A172 (cell line): ENCODE data around the gene C16orf89. TPM values are rescaled to one million over a fixed set of nuclear protein-coding genes. Genes with fewer than 3 reads are reported as not detected.
"Not testable (repeated sequence)": the region's sequence is repeated elsewhere in the genome, so short reads cannot be mapped to it uniquely, and the experiment has no call there.

ENCODE experiments used
- DNase-seq: peaks from one replicate; pipeline ENCODE4 v3.0.0-alpha.2; 2015; ENCODE audit warnings: low spot score
- total RNA-seq: library from RNA; depleted of rRNA; stranded (reverse); fragments of >200 nt; shearing (Covaris generic); gene quantifications from 2 replicates; pipeline ENCODE4 v1.2.3, GENCODE V29; 2014; rRNA removed

C16orf89 gene, protein sequence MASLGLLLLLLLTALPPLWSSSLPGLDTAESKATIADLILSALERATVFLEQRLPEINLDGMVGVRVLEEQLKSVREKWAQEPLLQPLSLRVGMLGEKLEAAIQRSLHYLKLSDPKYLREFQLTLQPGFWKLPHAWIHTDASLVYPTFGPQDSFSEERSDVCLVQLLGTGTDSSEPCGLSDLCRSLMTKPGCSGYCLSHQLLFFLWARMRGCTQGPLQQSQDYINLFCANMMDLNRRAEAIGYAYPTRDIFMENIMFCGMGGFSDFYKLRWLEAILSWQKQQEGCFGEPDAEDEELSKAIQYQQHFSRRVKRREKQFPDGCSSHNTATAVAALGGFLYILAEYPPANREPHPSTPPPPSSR
- not detected in 2 replicates for total RNA-seq

DNA sequence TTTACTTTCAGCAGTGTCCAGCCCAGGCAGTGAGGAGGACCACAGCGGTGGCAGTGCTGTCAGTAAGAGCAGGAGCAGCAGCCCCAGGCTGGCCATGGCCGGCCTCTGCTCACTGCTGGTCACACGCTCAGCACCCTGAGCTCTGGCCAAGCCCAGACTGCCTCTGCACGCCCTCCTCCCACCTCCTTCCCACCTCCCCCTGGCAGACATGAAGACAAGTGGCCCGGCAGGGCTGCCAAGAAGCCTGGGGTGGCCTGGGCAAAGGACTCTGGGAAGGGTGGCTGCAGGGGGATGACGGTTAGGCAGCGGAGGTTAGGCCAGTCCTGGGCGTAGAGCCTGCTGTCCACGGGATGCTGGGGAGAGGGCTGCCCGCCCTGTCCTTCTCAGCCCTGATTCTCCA is at the start of gene C16orf89:
Gene C16orf89, minus strand, starts transcription at position 144 of the 400 bp plus-strand sequence. Its CDS starts 48 bp downstream, at position 96.
- DNase-seq, result no peak

DNA sequence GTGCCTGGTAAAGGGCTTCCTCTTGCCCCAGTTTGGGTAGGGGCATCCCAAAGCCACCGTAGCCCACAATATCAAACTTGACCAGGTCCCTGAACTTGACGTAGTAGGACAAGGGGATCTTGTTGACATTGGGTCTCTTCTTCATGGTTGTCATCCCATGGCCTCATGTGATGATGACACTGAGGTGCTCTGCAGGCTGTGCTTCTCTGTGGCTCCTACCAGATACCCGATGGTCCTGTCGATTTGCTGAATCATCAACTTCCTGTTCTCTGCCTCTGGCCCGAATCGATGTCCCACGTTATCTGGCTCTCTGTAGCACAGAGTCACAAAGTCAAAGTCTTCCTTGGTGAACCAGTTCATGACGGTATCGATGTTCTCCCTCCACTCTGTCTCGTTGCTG is 45.2 kb upstream of the C16orf89 start:
- not testable (repeated sequence) for DNase-seq

GRCh38 chr16:5108505-5109158 is 42.9 kb upstream of the C16orf89 start:
- no peak for DNase-seq

GRCh38 chr16:5105039-5105438 is 39.3 kb upstream of the C16orf89 start:
- DNase-seq, result not testable (repeated sequence)

DNA sequence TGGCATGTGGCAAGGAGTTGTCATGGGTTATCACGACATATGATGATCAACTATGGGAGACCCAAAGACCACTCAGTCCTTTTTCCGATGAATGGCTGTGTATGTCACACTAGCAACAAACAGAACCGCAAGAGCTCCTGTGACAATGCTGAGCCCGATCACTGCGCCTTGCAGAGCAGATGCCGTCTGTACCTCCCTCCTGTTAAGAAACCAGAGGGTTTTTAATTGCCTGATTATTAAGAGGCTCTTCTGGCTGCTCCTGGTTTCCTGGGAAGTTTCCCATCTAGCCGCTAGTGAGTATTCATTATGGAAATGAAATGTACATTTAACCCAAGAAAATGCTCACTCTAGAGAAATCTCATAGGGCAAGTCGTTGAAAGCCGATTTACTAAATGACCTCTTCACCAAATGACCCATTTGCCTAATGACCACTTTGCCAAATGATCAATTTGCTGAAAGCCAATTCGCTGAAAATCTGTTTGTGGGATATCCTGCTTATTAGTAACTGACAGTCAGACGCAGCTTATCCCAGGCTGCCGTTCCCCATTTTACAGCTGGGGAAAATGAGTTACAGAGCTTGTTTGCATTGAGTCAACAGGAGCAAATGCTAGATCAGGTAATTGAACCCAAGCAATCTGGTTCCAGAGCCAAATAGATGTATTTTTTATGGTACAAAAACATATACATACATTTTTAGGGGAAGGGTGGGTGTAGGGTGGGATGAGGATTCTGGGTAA is 37.7 kb upstream of the C16orf89 start:
- not testable (repeated sequence) for DNase-seq

DNA sequence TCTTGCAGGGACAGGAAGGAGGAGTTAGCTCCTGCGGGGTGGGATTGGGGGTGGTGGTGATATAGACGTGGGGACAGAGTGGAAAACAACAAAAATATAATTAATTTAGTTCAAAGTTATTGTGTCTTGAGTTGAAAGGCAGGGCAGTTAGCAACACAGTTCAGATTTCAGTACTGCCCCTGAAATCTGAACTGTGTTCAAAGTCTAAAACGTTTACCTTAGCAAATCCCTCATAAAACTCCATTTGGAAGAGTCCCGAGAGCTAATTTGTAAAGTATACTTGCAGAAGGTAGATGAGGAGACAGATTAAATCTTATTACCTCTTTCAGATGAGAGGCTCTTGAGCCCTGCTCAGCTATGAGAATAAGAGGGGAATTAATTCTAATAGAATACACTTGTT is 33.4 kb upstream of the C16orf89 start:
- not testable (repeated sequence) for DNase-seq

- peak; percentile 38 for DNase-seq
Measured at GRCh38 chr16:5098221-5099159, 32.7 kb upstream of the C16orf89 start.

DNA sequence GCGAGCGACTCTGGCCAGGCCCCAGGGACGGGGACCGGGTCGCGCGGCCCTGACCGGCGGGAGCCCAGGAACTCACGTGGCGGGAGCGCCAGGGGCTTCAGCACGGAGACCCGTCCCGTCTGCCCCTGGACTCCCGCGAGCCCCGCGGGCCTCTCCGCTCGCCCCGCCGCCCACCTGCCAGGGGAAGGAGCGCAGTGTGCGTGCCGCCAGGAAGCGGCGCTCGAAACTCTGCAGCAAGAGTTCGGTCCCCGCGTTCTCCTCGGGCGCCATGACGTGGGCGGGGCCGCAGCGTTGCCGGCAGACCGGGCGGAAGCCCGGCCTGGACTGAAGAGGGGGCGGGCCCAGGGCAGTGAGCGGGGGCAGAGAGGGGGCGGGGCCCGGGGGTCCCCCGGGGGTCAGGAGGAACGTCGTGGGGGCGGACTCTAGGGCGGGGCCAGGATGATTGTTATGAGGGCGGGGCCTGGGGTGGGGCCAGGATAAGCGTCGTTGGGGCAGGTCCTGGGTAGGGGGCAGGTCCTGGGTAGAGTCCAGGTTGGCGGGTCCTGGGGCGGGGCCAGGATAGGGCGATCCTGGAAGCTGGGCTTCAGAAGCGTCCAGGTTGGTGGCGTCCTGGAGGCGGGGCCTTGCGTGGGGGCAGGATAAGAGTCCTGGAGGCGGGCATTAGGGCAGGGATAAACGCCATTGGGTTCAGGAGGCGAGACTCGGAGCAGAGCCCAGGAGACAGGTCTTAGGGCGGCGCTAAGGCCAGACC is 31.9 kb upstream of the C16orf89 start, which contains the start of gene EEF2KMT:
Gene EEF2KMT, minus strand, starts transcription at position 326 of the 751 bp plus-strand sequence. Its CDS starts 56 bp downstream, at position 270.
- DNase-seq, result peak; percentile 99

GRCh38 chr16:5097061-5097469 is 31.3 kb upstream of the C16orf89 start:
- DNase-seq, result peak; percentile 7

DNA sequence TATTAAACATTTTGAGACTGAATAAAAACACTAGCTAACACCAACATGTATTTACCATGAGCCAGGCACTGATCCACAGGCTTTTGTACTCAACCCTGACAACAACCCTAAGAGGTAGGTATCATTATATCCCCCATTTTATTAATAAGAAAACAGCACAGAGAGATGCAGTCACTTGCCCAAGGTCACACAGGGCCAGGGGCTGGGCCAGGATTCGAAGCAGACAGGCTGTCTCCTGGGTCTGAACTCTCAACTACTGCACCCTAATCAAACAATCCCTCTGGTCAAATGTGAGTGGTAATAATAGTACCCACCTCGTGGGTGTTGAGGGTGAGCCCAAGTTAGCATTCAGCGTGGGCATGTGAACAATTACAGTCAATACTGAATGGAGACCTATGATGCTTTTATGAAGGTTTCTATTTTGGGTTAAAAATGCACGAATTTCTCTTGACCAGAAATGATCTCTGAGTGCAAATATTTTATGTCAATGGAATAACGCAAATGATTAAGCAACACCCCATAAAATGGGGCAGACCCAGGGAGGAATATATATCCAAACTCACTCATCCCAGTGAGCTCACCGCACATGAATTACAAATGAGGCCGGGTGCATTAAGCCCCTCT is 30.8 kb upstream of the C16orf89 start:
- not testable (repeated sequence) for DNase-seq

- not testable (repeated sequence) for DNase-seq
Measured at GRCh38 chr16:5095145-5095830, 29.5 kb upstream of the C16orf89 start.

- DNase-seq, result not testable (repeated sequence)
Measured at GRCh38 chr16:5093746-5094145, 28.0 kb upstream of the C16orf89 start.

- not testable (repeated sequence) for DNase-seq
Measured at GRCh38 chr16:5093081-5093480, 27.3 kb upstream of the C16orf89 start.

- peak; percentile 23 for DNase-seq
Measured at GRCh38 chr16:5090592-5090991, 24.8 kb upstream of the C16orf89 start.

DNA sequence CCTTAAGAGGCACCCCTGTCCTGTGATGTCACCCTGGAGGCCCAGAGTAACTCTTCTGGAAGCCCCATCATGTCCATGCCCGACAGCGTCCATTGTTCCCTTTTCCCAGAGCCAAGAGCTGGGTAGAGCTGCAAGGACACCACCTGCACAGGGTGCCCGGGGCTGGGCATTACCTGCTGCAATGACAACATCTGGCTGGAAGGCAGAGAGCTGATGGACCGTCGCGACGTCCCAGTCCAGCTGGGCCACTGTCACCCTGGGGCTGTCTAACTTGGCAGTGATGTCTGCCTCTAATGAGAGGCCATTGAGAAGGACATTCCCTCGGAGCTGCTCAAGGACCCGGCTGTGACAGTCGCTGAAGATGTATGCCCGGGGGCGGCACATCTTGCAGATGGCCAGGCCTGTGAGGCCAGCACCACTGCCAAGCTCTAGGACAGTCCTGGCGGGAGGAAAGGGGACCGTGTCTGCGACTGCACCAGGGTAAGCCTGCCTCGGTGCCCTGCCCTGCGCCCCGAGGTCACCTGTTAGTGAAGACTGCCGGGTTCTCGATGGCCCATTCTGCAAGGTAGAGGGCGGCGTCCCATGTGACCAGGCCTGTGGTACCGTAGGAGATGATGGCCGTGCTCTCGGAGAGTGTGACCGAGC is 24.3 kb upstream of the C16orf89 start:
- not testable (repeated sequence) for DNase-seq

DNA sequence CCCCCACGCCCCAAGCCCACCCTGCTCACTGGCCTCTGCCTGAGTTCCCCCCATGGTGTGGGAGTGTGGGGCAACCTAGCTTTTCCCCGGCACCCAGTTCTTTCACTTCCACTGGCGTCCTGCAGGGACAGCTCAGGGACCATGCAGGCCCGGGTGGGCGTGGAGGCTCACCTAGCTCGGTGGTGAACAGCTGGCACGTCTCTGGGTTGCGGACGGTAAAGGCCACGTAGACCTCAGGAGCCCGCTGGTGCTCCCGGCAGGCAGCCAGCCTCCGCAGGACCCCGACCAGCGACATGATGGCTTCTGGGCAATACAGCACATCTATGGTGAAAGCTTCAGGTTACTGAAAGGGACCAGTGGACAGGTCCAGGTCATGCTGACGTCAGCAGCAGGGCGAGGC is 23.2 kb upstream of the C16orf89 start:
- DNase-seq, result not testable (repeated sequence)

- DNase-seq, result not testable (repeated sequence)
Measured at GRCh38 chr16:5088086-5088790, 22.5 kb upstream of the C16orf89 start.

GRCh38 chr16:5085716-5086115 is 20.0 kb upstream of the C16orf89 start:
- not testable (repeated sequence) for DNase-seq
